HG03432 (cell line): ENCODE measurements around the gene WIPF3.

Source experiments
- ATAC-seq: cut with Tn5 transposase; IDR thresholded peaks from one replicate; pipeline ENCODE4 v1.9.1; 2021; ENCODE audit warnings: mild to moderate bottlenecking, moderate library complexity; ENCODE audit not compliant: unreplicated experiment

The WIPF3 gene

GRCh38 chr7:29806208-29806994, at the start of gene WIPF3:
TSS of gene WIPF3 (plus strand) at chr7:29806508. CDS start at chr7:29834725, 28,217 bp downstream.
- ATAC-seq: peak; percentile 38

- ATAC-seq: no peak
Measured at GRCh38 chr7:29763266-29763665, 43.0 kb upstream of the WIPF3 start.

- ATAC-seq: no peak
Measured at GRCh38 chr7:29764227-29764626, 42.1 kb upstream of the WIPF3 start.

- no peak for ATAC-seq
Measured at GRCh38 chr7:29765490-29765889, 40.8 kb upstream of the WIPF3 start.

- no peak for ATAC-seq
Measured at GRCh38 chr7:29770371-29770770, 35.9 kb upstream of the WIPF3 start.

GRCh38 chr7:29771081-29771816, 35.1 kb upstream of the WIPF3 start:
- ATAC-seq: no peak

GRCh38 chr7:29779017-29779416, 27.3 kb upstream of the WIPF3 start:
- no peak for ATAC-seq

GRCh38 chr7:29780346-29780745, 26.0 kb upstream of the WIPF3 start:
- no peak for ATAC-seq

GRCh38 chr7:29783671-29784070, 22.6 kb upstream of the WIPF3 start:
- no peak for ATAC-seq

GRCh38 chr7:29793507-29793906, 12.8 kb upstream of the WIPF3 start:
- no peak for ATAC-seq

GRCh38 chr7:29794959-29795629, 11.2 kb upstream of the WIPF3 start:
- ATAC-seq: no peak

- no peak for ATAC-seq
Measured at GRCh38 chr7:29795696-29796580, 10.4 kb upstream of the WIPF3 start.

GRCh38 chr7:29797112-29797944, 9.0 kb upstream of the WIPF3 start:
- no peak for ATAC-seq

- ATAC-seq: no peak
Measured at GRCh38 chr7:29798422-29798821, 7.9 kb upstream of the WIPF3 start.

- no peak for ATAC-seq
Measured at GRCh38 chr7:29801929-29802328, 4.4 kb upstream of the WIPF3 start.

- ATAC-seq: no peak
Measured at GRCh38 chr7:29805031-29805430, 1.3 kb upstream of the WIPF3 start.

GRCh38 chr7:29805886-29806207, 461 bp upstream of the WIPF3 start:
- ATAC-seq: no peak

GRCh38 chr7:29806995-29807841, 910 bp downstream of the WIPF3 start:
- ATAC-seq: no peak
